ENCODE data around the gene NTM. TPM values are rescaled to one million over a fixed set of nuclear protein-coding genes. Genes with fewer than 3 reads are reported as not detected.

NTM gene
- total and polyA plus RNA-seq, 2 donors from 2014 or later, result 0.92 to 10.3 TPM

DNA sequence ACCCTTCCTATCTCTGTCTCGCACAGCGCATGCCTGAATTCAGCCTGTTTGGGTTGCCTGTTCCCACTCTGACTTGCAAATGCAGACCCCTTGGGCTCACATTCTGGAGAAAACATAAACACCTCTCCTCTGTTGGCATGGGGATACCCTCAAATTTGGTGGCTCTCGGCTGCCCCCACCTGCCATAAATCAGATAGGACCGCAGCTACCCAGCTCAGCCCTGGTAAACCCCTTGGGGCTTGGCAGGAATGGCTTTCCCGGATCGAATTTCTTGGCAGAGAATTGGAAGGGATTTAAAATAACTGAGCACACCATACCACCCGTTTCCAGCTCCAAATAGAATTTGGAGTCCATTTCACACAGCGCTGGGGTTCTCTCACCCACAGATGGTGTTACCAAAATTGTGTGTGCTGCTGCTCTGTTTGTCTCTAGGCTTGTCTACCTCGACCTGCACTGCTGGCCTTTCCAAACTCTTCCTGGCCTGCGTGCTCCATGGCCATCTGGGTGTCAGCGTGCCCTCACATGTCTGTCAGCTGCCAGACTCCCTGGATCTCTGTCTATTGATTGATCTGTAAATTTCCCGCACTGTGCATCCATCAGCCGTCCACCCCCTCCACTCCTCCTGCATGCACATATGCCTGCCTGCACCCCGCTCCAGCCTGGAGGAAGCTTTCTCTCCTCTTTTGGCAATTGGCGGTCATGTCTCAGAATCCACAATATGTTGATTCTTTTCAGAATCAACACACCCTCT, 134.0 kb downstream of the NTM start:
- TF ChIP-seq CTCF (IDR thresholded peaks at IDR 0.05; ENCODE audit: borderline replicate concordance, extremely low read depth, insufficient read depth), result no peak
- Histone ChIP-seq H3K4me1 (ENCODE audit: control insufficient read depth in 2 of 3, insufficient read depth in 2 of 3, low read depth in 1 of 3, low read length in 3 of 3) (no peaks in the 10 kb centered on the region), H3K27me3 (ENCODE audit: control insufficient read depth, insufficient read depth, low read length) (no peaks in the 10 kb centered on the region), H3K27ac (ENCODE audit: low read depth in 2 of 2, low read length in 2 of 2) (no peak overlapping the region), H3K9ac (ENCODE audit: low read length in 3 of 3) (no peak overlapping the region), H3K36me3 (ENCODE audit: control insufficient read depth in 2 of 3, insufficient read depth in 3 of 3, low read length in 3 of 3) (no peaks in the 10 kb centered on the region), H3K9me3 (ENCODE audit: control insufficient read depth in 2 of 3, insufficient read depth in 1 of 3, low read length in 3 of 3) (no peaks in the 10 kb centered on the region), H3K4me3 (ENCODE audit: low read length in 3 of 3) (no peak overlapping the region)
- DNase-seq (peak in 4 of 5 donors; percentile 61 to 72 (median 68)), FAIRE-seq (no peak)
- intact Hi-C loops (cut with DNase I), result no loop called here

GRCh38 chr11:131506348-131506747, 135.9 kb downstream of the NTM start:
- intact Hi-C loops (cut with DNase I), result no loop called here
- Histone ChIP-seq H3K4me1 (ENCODE audit: control insufficient read depth in 2 of 3, insufficient read depth in 2 of 3, low read depth in 1 of 3, low read length in 3 of 3) (no peaks in the 10 kb centered on the region), H3K27me3 (ENCODE audit: control insufficient read depth, insufficient read depth, low read length) (no peaks in the 10 kb centered on the region), H3K9me3 (ENCODE audit: control insufficient read depth in 2 of 3, insufficient read depth in 1 of 3, low read length in 3 of 3) (no peaks in the 10 kb centered on the region), H3K9ac (ENCODE audit: low read length in 3 of 3) (no peak overlapping the region), H3K27ac (ENCODE audit: low read depth in 2 of 2, low read length in 2 of 2) (no peak overlapping the region), H3K4me3 (ENCODE audit: low read length in 3 of 3) (no peak overlapping the region), H3K36me3 (ENCODE audit: control insufficient read depth in 2 of 3, insufficient read depth in 3 of 3, low read length in 3 of 3) (no peaks in the 10 kb centered on the region)
- FAIRE-seq (no peak), DNase-seq (peak in 4 of 5 donors; percentile 33 to 60 (median 46))
- TF ChIP-seq CTCF (IDR thresholded peaks at IDR 0.05; ENCODE audit: borderline replicate concordance, extremely low read depth, insufficient read depth), result no peak

- H3K36me3 ChIP-seq (ENCODE audit: control insufficient read depth in 2 of 3, insufficient read depth in 3 of 3, low read length in 3 of 3), result no peaks in the 10 kb centered on the region
- H3K27me3 ChIP-seq (ENCODE audit: control insufficient read depth, insufficient read depth, low read length), result no peaks in the 10 kb centered on the region
- H3K27ac ChIP-seq (ENCODE audit: low read depth in 2 of 2, low read length in 2 of 2), result no peak overlapping the region
- intact Hi-C loops (cut with DNase I), result loop anchor here (10.0 kb wide), 1 partner anchor 446 kb away; no protein-coding TSS in a partner anchor
- no peak for FAIRE-seq
- H3K9ac ChIP-seq (ENCODE audit: low read length in 3 of 3), result no peak overlapping the region
- H3K4me3 ChIP-seq (ENCODE audit: low read length in 3 of 3), result no peak overlapping the region
- TF ChIP-seq CTCF (IDR thresholded peaks at IDR 0.05; ENCODE audit: borderline replicate concordance, extremely low read depth, insufficient read depth), result no peak
- no peak for DNase-seq
- no peaks in the 10 kb centered on the region for H3K4me1 ChIP-seq (ENCODE audit: control insufficient read depth in 2 of 3, insufficient read depth in 2 of 3, low read depth in 1 of 3, low read length in 3 of 3)
- no peaks in the 10 kb centered on the region for H3K9me3 ChIP-seq (ENCODE audit: control insufficient read depth in 2 of 3, insufficient read depth in 1 of 3, low read length in 3 of 3)
These were observed 140.2 kb downstream of the NTM start for GRCh38 chr11:131510662-131511061.
